HepG2 (cell line): ENCODE results near the gene ACVR1B. TPM values are rescaled to one million over a fixed set of nuclear protein-coding genes. Genes with fewer than 3 reads are reported as not detected.

Source experiments
- ADNP ChIP-seq: sonication (generic); formaldehyde crosslinking; IDR thresholded peaks from 2 replicates; pipeline ENCODE4 v1.4.0; 2020; ENCODE audit warnings: missing genetic modification reagents
- GATAD2A ChIP-seq: IDR thresholded peaks from 2 replicates; pipeline ENCODE4 v1.6.1; 2016
- MAZ ChIP-seq, 2 experiments: sonication (generic) in 1 of 2; formaldehyde crosslinking in 1 of 2; IDR thresholded peaks; 2 replicates each; pipeline versions ENCODE4 v1.5.0 to v1.6.1; 2012 to 2020; ENCODE audit warnings: low read depth in 2 of 2, mild to moderate bottlenecking in 2 of 2, borderline replicate concordance in 1 of 2, improper control_type of control experiment in 1 of 2, low read length in 1 of 2, missing genetic modification reagents in 1 of 2, moderate library complexity in 1 of 2
- PAXIP1 ChIP-seq: sonication (generic); formaldehyde crosslinking; conservative IDR thresholded peaks from 2 replicates; pipeline ENCODE4 v1.4.0; 2020; ENCODE audit warnings: mild to moderate bottlenecking, missing genetic modification reagents, moderate library complexity
- TFDP2 ChIP-seq: sonication (generic); formaldehyde crosslinking; IDR thresholded peaks from 2 replicates; pipeline ENCODE4 v1.4.0; 2020; ENCODE audit warnings: missing genetic modification reagents
- XRCC5 ChIP-seq: fragments of 200-400 bp; formaldehyde crosslinking; optimal IDR thresholded peaks from 2 replicates; pipeline ENCODE3; 2017; ENCODE audit warnings: mild to moderate bottlenecking, low read length
- ZBTB20 ChIP-seq: sonication (generic); formaldehyde crosslinking; IDR thresholded peaks from 2 replicates; pipeline ENCODE4 v1.8.1; 2023; ENCODE audit warnings: missing genetic modification reagents, low read depth, mild to moderate bottlenecking, borderline replicate concordance
- ZBTB40 ChIP-seq, 2 experiments: fragments of 450-650 bp in 1 of 2; sonication (generic) in 1 of 2; formaldehyde crosslinking in 1 of 2; IDR thresholded peaks; 2 replicates each; pipeline versions ENCODE4 v1.6.1 to v1.8.0; 2016 to 2022; ENCODE audit warnings: antibody characterized with exemption in 1 of 2, mild to moderate bottlenecking in 1 of 2, missing genetic modification reagents in 1 of 2
- ZBTB49 ChIP-seq: sonication (generic); formaldehyde crosslinking; IDR thresholded peaks from 2 replicates; pipeline ENCODE4 v1.4.0; 2020; ENCODE audit warnings: missing genetic modification reagents, borderline replicate concordance
- ZNF3 ChIP-seq: IDR thresholded peaks from 2 replicates; pipeline ENCODE4 v1.7.0; 2017; ENCODE audit warnings: inconsistent platforms
- ZNF773 ChIP-seq: sonication (generic); formaldehyde crosslinking; IDR thresholded peaks from 2 replicates; pipeline ENCODE4 v1.4.0; 2020; ENCODE audit warnings: missing genetic modification reagents, borderline replicate concordance
- polyA plus RNA-seq, 8 experiments: library from polyadenylated mRNA; depleted of rRNA in 3 of 8; stranded (reverse) in 7 of 8; unstranded in 1 of 8; fragments of >200 nt; fragmentation: Illumina TruSeq in 4 of 8; extraction: Trizol in 4 of 8; gene quantifications; 2 replicates each; pipeline versions ENCODE4 v1.2.1 to v1.2.3, GENCODE V29; 2011 to 2016; ENCODE audit warnings: low read depth in 4 of 8, missing spikeins in 1 of 8, mixed read lengths in 1 of 8; ENCODE audit not compliant: insufficient read depth in 1 of 8
- total RNA-seq, 5 experiments: library from RNA; depleted of rRNA; stranded (reverse); fragments of >200 nt; fragmentation: Illumina TruSeq; extraction: Trizol; gene quantifications; 2 replicates each; pipeline ENCODE4 v1.2.3, GENCODE V29; 2016; ENCODE audit warnings: low read depth in 1 of 5

Gene ACVR1B
- total and polyA plus RNA-seq, 2 of the 13 experiments (the other 11 are each of a cell fraction or from before 2014, with no cell fraction given), result 8.9 to 12.1 TPM

GRCh38 chr12:51951199-51951842, at the start of gene ACVR1B (continued):
- TF ChIP-seq ZBTB40 (IDR thresholded peaks at IDR 0.05) (no peak), ZBTB40 (CRISPR knock-in tag; IDR thresholded peaks at IDR 0.05) (peak; percentile 33; the same call in 1 of the 2 replicates), ZNF3 (CRISPR knock-in tag) (no peak), ZNF773 (CRISPR knock-in tag) (no peak), TFDP2 (CRISPR knock-in tag) (peak; percentile 52; the same call in 1 of the 2 replicates), PAXIP1 (CRISPR knock-in tag) (no peak), ZBTB20 (CRISPR knock-in tag) (peak; percentile 24; the same call in 1 of the 2 replicates), ADNP (CRISPR knock-in tag) (no peak), ZBTB49 (CRISPR knock-in tag) (no peak), MAZ (IDR thresholded peaks at IDR 0.05; ENCODE audit: borderline replicate concordance, low read depth, low read length) (peak; percentile 58; the same call in 1 of the 2 replicates), MAZ (CRISPR knock-in tag; IDR thresholded peaks at IDR 0.05; ENCODE audit: low read depth) (peak; percentile 49), GATAD2A (CRISPR knock-in tag) (0 out of 2 replicates have a peak, but pooled peaks have one; percentile 9), XRCC5 (no peak)
